GM18526 (cell line): ENCODE results near the gene LPIN1.

Experiments used
- POLR2A ChIP-seq: IDR thresholded peaks from 3 replicates; pipeline ENCODE4 v1.6.1; 2011; ENCODE audit not compliant: insufficient read length; ENCODE audit errors: extremely low read depth

Gene LPIN1

DNA sequence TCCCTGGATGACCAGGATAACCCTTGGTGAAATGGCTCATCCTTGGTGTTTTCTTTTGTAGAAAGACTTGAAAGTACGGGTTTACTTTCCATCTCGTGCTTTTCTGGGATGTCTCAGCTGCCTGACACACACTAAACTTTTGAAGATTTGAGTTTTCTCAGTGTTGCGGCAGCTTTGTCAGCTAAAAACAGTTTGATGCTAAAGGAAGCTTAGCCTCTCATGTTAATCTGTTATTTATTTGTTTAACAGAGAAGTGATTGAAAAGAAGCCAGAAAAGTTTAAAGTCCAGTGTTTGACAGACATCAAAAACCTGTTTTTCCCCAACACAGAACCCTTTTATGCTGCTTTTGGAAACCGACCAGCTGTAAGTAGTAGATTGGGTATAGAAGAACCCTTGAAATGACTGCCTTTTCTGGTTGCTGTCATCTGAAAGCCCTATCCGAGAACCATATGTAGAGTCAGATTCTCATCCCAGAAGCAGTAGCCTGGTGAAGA lies 72.8 kb downstream of the LPIN1 start:
- TF ChIP-seq POLR2A = no peak

DNA sequence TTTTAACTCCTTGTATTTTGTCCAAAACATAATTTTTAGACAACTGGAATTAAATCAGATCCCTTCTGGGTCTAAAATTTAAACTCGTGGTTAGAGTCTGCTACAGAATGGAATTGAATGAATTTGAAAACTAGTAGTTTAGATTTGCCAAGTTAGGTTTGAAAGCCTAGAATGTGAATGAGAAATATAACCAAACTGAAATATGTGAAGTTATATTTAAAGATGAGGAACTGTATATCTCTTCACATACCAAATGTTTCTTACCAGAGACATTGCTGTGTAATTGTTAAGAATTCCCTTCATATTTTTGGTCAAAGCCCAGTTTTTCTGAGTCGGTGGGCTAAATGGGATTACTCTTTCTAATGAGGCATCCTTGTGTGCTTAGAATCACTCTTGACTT lies 74.2 kb downstream of the LPIN1 start:
- TF ChIP-seq POLR2A = no peak

DNA sequence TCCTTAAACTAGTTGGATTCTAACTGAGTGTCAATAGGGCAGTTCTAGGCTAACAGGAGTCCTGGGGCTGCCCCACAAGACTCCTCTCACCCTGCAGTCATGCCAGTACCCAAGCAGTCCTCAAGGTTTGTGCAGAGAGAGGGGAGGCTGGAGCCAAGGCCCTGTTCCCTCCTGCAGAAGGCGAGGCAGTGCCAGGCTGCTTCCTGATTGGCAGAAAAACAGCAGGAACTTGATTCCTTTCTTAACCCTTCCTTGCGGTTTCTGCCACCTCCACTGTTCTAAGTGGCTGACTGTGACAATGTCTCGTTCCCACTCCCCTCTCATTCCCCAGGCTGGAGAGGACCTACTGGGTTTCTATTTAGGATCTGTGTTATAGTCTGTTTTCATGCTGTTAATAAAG lies 75.3 kb downstream of the LPIN1 start:
- TF ChIP-seq POLR2A = no peak

DNA sequence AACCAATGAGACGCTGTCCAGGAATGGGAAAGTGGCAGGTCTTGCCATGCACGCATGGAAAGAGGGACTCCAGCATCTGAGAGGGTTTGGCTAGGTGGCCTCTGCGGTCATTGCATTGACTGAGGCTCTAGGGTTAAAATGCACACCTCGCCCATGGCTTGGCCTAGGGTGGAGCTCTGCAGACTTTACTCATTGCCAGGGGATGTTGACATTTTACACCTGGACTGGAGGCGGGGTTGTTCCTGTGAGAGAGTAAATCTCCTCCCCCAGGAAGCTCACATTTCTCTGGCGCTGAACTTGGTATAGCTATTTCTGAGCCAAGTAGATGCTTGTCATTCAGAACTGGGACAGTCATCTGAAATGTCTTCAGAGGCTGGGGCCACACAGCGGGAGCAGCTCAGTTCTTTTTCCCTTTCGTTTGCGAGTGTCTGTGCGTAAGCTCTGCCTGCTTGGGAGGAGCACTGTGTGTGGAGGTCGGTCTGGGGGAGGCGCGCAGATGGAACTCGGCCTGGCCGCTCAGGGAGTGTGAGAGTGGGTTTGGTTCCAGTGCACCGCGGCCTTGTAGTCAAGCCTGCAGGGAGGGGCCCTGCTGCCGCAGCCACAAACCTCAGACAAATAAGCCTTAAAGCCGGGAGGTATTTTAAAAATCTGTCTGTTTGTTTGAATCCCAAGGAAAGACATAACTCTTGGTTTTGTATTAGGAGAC lies 76.5 kb downstream of the LPIN1 start:
- no peak for TF ChIP-seq POLR2A

DNA sequence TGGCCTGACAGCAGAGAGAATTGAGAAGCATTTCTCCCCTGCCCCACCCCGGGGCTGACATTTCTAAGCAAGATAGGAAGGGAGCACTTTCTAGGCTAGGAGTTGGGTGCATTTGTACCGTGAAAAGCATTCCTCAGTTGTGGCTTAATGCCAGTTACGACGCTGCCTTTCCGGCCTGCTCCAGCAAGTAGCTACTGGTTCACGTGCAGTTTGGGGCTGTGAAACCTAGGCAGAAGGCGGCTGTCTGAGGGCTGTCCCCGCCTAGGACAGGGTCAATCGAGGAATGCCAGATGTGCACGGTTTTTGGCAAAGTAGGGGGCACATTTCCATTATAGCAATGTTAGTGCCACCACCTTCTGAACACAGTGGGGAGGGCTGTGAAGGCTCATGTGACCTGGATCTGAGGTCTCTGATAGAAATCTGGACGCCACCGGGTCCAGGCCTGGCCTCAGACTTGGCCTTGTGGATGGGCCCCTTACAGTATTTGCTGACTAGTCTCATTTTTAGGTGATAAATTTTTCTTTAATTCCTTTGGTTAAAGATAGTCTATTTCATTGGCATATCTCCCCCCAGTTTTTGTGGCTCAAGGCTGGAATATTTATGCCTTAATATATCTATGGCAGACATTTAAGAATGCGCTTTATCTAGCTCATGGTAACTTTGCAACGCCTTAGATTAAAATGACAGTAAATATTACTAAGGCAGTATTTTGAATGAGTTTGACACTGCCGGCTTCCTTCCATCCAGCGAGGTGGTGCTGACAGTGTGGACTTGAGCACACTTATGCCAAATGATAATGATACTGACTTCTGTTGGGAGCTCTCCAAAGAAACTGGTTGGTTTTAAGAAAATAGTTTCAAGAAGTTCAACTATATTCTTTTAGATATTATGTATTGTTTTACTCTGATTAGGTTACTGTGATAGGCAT lies 78.7 kb downstream of the LPIN1 start:
- no peak for TF ChIP-seq POLR2A

DNA sequence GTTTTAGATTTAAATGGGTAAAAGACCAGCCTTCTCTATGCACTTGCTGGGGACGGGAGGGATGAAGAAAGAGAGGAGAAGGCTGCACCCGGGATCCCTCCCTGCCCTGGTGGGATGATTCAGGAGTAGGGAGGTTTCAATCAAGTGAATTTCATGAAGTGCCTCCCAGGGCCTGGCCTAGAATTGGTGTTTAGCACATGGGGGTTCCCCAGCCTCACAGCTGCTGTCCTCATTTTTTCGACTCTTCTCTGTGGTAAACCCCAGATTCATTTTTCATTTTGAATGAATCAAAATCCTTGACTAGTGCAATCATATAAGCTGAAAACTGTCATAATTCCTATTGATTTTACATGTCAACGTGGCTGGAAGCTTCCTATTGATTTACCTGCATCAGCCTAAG lies 81.1 kb downstream of the LPIN1 start:
- TF ChIP-seq POLR2A = no peak

DNA sequence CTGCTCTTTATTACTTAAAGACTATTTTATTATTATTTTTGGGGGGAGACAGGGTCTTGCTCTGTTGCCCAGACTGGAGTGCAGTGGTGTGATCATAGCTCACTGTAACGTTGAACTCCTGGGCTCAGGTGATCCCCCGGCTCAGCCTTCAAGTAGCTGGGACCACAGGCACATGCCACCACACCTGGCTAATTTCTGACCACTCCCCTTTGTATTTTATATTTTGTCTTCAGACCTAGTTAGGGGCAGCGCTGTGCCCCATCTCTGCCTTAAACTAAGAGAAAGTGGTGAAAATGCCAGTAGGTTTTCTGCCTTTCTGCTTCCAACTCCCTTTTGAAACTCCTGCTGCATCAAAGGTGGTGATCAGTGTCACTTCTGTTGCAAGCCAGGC lies 82.5 kb downstream of the LPIN1 start:
- no peak for TF ChIP-seq POLR2A

DNA sequence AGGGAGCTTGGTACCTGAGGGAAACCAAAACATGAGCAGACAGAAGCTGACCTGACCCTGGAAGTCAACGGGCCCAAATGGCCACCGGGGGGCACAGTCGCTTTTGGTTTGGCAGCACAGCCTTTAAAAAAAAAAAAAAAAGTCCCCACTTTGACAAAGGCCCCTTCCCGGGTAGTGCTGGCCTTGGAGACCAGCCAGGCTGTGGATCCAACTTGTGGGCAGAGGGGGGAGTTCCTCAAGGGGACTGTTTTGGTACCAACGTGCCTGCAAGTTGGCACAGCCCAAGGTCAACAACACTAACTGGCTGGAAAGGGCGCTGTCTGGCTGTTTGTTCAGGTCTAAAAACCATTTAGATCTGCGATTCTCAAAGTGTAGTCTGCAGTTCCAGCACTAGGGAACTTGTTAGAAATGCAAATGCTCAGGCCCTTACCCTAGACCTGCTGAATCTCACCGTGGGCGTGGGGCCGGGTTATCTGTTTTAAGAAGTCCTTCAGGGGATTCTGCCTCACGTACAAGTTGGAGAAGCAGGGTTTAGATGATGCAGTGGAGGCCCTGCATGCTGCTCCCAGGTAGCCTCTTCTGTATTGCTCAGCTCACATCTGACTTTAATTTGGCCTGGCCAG lies 83.0 kb downstream of the LPIN1 start:
- TF ChIP-seq POLR2A = no peak

DNA sequence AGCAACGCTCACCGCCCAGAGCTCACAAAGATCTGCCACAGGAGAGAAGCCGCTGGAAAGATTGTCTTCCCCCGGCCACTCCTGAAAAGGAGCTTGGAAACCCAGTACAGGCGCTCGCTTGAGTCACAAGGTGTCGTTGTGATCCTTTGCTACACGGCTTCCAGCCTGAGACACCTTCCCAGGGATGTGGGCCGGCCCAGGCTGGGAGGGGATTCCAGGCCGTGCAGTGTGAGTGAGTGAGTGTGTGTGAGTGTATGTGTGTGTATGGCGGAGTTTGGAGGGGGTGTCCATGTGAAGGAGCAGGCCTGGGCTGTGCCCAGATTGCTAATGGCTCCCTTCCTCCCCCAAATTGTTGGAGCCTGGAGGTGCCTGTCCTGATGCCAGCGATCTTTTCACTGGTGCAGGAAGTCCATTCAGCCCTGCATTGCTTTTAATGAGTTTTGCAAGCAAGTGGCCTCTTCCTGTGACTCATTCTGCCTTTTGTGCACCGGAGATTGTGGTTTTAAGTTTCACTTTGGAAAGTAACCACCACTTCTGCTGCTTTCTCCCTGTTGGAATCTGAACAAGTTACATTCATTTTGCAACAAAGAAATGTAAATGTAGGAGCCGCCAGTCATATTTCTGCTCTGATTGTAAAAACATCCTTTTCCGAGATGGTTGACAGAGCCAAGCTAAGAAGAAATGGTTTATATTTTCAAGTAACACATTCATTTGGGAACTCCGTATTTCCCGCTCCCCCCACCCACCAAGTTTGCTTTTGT lies 83.7 kb downstream of the LPIN1 start:
- TF ChIP-seq POLR2A = no peak

DNA sequence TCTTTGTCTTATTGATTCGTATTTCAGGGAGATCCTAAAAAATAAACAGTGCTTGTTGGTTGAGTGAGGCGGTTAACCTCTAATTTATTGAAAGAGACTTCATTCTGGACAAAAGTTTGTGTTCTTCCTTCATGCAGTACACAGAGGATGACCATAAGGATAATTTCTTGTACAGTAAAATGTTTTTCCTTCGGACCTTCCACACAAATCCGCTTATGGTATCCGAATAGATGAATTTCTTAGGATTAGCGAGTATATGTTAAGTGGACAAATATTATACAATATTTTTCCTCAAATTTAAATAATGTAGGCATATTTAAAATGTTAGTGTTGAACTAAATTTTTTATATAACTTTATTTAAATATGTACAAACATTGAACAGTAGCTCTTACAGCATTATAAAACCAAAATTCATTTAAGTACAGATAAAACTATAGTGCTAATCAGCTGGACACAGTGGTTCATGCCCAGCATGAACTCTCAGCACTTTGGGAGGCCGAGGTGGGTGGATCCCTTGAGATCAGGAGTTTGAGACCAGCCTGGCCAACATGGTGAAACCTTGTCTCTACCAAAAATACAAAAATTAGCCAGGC lies 84.4 kb downstream of the LPIN1 start:
- no peak for TF ChIP-seq POLR2A

DNA sequence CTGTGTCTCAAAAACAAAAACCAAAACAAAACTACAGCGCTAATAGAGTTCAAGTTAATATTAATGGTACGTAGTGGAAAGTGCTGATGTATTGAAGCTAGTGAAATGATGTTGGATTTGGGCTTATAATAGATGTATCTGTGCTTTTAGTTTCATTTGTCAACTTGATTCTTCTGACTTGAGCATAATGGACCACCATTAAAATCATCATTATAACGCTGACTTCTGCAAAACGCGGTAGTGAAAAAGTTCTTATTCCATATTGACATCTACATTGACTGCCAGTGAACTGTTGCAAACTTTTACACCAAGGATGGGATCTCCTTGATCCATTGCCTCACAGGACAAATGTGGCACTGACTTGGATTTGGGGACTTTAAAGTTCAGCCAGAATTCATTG lies 85.0 kb downstream of the LPIN1 start:
- no peak for TF ChIP-seq POLR2A

DNA sequence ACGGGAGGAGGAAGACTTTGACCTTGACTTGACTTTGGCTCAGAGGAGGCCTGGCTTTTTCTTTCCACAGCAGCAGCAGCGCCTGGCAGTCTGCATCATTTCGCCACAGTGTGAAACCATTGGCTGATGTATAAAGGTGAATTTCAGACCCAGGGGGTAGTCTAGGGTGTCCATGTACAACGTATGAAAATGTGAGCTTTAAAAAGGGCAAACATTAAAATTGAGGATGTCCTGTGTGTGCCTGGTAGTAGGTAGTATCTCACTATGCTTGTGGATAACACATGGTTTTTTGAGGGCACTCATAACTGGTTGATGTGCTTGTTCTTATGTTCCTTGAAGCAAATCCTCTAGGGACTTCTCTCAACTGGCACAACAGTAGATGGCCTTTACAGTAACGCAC lies 86.1 kb downstream of the LPIN1 start:
- no peak for TF ChIP-seq POLR2A

DNA sequence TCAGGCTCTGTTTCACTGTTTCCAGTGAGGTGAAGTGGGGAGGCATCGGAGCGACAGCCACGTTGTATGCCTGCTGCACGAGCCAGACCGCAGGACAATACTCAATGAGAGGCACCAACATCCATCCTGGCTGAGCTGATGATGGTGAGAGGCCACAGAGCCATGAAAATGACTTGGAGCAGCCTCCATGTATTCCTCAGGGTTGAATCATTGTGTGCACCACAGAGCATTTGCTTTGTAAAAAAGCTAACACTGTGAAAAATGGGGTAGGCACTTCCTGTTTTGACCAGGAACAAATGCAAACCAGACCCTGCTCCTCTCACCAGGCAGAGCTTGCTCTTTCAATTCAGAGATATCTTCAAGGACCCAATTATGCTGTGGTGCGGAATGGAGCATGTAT lies 87.2 kb downstream of the LPIN1 start:
- no peak for TF ChIP-seq POLR2A

DNA sequence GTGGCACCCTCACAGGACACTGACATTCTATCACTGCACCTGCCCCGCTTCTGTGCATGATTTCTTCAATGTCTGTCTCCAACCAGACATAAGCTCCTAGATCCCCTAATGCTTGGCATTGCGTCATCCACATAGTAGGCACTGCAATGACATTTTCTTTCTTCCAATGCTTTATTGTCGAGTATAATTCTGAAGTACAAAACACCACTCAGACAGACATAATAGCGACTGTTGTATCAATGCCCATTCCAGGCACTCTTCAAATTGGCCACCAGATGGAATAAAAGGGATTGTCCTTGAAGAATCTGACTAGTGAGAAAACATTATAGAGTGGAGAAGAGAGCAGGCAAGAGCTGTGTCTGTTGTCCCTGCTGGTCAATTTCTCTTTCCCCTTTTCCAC lies 89.0 kb downstream of the LPIN1 start:
- TF ChIP-seq POLR2A = no peak
